DOHH2 (cell line): ENCODE results near the gene CLEC4E.

Experiments
- EZH2phosphoT487 ChIP-seq: fragments of 200-600 bp; sonication (generic); IDR thresholded peaks from 2 replicates; pipeline ENCODE4 v1.6.1; 2017; ENCODE audit warnings: borderline replicate concordance, mild to moderate bottlenecking, antibody characterized with exemption, low read length, moderate library complexity, mixed read lengths
- TF ChIP-seq, protein P1 (sequence below): fragments of 200-600 bp; sonication (generic); IDR thresholded peaks from one replicate; pipeline ENCODE4 v1.5.1; 2014; ENCODE audit warnings: antibody characterized with exemption, mild to moderate bottlenecking, low read depth, low read length; ENCODE audit not compliant: poor library complexity, severe bottlenecking

DNA sequence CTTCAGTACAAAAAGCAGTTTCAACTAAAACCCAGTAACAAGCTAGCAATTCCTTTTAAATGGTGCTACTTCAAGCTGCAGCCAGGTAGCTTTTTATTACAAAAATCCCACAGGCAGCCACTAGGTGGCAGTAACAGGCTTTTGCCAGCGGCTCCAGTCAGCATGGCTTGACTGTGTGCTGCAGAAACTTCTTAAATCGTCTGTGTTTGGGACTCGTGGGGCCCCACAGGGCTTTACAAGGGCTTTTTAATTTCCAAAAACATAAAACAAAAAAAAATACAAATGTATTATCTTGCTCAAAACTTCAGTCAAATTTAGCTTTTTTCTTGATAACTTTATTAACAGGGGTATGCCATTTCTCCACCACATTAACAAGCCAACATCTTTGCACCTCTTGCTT, 3.6 kb upstream of the CLEC4E start:
- TF ChIP-seq, protein P1, sequence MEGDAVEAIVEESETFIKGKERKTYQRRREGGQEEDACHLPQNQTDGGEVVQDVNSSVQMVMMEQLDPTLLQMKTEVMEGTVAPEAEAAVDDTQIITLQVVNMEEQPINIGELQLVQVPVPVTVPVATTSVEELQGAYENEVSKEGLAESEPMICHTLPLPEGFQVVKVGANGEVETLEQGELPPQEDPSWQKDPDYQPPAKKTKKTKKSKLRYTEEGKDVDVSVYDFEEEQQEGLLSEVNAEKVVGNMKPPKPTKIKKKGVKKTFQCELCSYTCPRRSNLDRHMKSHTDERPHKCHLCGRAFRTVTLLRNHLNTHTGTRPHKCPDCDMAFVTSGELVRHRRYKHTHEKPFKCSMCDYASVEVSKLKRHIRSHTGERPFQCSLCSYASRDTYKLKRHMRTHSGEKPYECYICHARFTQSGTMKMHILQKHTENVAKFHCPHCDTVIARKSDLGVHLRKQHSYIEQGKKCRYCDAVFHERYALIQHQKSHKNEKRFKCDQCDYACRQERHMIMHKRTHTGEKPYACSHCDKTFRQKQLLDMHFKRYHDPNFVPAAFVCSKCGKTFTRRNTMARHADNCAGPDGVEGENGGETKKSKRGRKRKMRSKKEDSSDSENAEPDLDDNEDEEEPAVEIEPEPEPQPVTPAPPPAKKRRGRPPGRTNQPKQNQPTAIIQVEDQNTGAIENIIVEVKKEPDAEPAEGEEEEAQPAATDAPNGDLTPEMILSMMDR, result peak; percentile 82
- TF ChIP-seq EZH2phosphoT487, result no peak
